ENCODE results near the gene ZFAND2B.

The ZFAND2B gene

DNA sequence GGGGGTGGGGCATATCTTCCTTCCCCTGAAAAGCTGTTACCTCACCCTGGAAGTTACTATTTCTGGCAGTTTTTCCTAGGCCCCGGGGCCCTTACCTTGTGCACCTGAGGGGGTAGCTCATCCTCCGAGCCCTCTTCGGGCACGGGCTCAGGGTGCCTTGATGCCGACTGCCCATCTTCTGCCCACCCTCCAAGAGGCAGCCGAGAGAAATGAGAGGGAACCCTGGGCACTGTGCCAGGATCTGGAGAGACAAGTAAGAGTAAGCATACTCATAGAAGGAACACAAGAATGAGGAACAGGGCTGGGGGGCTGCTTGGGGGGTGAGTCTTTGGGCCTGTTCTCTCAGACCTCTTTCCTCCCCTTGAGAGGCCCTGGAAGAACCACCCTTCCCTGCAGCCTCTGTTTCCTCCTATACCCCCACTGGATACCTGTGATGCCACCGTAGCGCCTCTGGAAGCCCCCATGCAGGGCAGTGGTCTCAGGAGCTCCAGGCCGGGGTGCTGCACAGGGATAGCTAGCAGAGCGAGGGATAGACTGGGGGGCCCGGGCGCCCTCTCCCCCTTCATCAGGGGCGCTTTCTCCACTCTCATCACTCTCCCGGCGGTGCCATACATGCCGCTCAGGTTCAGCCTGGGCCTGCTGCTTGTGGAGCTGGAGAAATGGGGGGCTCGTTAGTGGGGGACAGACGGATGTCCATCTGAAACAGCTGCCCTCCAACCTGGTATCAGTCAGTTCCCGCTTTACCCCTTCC, 14.2 kb downstream of the ZFAND2B start:
- no peak for DNase-seq (ENCODE audit: low spot score)

DNA sequence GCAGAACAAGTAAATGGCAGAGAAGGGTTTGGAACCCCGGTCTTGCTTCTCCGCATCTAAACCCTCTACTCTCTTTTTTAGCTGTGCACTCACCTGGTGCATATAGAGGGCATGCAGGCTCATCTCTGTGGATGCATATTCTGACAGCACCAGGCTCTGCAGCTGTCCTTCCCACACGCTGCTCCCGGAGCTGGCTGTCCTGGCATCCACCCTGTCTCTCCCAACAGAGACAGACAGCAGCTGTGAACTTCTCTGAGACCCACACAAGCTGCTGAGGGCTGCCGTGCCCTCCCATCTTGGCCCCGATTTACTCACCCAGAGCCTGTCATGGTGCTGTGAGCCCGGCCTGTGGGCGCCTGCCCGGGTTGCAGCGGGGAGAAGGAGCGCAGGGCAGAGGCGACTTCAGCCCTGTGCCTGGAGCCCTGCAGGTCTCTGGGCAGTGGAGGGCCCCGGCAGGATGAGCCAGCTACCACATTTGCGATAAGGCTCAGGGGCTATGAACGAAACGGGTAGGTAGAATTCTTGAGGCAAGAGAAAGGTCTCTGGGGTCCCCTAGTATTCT, 15.5 kb downstream of the ZFAND2B start:
- DNase-seq (ENCODE audit: low spot score): no peak

DNA sequence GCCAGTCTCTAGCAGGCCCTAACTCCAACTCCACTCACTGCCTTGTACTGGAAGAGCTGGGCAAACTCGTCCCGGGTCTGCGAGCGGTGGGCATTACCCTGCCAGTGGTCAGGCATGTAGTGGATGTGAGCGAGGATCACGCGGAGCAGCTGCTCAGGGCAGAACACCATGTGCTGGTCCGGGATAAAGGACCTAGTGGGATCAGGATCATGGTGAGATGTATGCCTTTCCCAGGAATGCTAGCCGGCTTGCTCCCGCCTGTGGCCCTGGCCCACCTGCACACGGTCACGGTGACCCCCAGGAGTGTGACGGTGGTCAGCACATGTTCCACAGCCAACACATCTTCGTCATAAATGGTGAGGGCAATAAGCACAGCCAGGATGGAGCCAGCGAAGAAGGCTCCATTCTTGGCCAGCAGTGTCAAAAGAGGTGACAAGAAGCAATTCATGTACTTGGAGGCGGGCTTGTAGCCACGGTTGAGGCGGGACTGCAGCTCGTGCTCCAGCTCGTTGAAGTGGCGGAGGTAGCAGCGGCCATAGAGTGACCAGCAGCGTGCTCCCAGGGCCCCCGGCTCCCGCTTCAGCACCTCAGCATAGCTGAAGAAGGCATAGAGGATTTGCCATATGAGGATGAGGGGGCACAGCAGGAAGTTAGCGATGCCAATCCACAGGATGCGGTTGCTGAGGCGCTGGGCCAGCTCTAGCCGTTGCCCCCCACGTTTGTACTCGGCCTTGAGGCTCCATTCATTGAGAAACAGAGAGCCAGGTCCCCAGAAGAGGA, 17.4 kb downstream of the ZFAND2B start:
- no peak for DNase-seq (ENCODE audit: low spot score)

DNA sequence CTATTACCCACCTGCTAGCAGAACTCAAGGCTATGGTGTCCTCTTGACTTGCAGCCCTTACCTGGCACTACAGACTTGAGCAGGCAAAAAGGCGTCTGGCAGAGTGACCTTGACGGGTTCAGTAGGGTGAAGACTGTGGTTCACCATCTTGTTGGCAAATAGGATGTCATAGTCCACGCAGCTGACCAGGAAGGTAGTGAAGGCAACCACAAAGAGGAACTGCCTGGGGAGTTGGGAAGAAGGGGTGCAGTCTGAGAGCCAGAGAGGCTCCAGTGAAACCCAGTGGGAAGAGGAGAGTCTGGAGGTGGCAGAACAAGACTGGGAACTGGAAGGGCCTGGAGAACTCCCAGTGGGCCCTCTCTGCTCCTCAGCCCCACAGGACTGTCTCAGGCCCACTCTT, 18.8 kb downstream of the ZFAND2B start:
- DNase-seq (ENCODE audit: low spot score): no peak

DNA sequence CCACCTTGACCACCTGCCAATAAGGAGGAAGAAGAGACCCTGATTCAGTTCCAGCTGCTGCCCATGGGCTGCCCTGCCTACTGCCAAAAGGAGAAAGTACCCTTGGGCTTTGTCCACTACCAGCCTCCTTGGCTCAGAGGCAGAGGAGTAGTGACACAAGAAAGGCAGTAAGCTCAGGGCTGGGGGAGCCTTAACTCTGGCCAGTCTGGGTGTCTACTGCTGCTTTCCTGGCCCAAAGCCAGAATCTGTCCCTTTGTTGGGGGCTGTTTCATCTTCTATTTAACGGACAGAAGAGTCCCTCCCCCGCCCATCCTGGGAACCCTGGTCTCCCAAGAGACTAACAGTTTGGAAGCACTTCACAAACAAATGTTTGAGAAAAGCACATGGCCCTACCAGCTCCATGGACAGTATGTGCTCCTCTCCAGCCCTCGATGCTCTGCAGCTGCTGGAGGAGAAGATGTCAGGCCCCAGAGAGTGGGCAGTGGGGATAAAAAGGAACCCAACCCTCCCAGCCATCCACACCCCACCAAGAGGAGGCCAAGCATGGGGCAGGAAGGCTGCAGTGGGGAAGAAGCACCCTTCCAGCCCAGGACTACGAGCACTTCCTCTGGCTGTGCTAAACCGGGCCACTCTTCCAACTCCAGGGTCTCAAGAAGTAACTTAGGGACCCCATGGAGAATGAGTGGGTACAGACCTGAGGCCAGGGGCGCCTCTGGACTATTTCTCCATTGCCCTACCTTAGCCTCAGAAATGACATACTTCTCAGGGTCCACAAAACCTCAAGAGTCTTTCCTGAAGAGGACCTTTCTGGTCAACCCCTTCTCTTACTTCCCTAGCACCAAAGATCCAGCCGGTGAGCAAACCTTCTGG, 21.7 kb downstream of the ZFAND2B start:
- DNase-seq (ENCODE audit: low spot score): no peak

DNA sequence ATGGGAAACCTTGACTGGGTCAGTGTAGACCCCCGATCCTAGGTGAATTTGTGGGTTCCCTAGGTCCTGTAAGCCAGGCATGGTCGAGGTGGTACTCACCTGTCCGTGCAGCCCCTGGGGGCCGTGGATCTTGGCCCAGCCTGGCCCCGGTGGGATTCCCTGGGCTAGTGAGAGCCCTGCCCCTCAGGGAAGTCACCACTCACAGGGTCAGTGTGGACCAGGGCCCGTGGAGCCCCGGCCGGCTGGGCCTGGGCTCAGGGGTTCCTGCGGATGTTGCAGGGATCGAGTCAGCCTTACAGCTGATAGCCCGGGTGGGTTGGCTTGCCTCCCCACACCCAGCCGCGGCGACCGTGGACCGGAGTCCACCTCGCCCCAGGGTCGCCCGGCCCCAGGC, 22.3 kb downstream of the ZFAND2B start:
- no peak for DNase-seq (ENCODE audit: low spot score)

DNA sequence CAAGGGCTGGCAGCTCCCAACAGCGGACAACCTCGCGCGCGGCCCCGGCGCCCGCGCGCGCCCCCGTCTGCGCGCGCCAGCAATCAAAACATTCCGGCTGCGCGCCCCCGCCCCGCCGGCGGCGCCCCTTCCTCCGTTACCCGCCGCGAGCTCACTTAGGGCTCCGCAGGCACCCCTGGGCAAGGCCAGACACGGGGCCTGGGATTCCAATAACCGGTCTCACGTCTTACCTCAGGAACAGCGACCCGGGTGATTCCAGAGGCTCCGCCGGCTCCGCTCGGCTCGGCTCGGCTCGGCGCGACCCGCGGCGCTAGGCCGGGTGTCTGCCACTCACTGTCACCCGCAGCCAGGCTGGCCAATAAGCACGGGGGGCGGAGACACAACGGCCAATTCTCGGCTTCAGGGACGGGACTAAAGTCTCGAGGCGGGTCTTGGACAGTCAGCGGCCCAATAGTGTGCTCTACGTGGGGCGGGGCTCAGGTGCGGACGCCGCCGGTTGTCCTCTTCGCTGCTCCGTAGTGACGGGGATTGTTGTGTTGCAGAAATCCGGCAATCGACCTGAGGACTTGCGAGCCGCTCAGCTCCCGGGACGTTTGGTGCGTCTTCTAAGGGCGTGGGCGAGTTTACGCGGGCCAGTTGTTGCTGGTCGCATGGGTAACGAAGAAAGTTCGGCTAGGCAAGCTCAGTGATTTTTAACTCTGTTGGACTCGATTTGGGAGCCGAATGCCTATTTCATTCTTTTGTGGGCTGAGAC, 22.9 kb downstream of the ZFAND2B start, which contains the start of the genes ANKZF1 and ATG9A:
Gene ANKZF1, plus strand, starts transcription at position 502 of the 754 bp plus-strand sequence. CDS start 452 bp downstream, outside the sequence.
Gene ATG9A, minus strand, starts transcription at position 332 of the 754 bp plus-strand sequence. CDS start 1,612 bp downstream, outside the sequence.
- DNase-seq (ENCODE audit: low spot score): peak; percentile 99

DNA sequence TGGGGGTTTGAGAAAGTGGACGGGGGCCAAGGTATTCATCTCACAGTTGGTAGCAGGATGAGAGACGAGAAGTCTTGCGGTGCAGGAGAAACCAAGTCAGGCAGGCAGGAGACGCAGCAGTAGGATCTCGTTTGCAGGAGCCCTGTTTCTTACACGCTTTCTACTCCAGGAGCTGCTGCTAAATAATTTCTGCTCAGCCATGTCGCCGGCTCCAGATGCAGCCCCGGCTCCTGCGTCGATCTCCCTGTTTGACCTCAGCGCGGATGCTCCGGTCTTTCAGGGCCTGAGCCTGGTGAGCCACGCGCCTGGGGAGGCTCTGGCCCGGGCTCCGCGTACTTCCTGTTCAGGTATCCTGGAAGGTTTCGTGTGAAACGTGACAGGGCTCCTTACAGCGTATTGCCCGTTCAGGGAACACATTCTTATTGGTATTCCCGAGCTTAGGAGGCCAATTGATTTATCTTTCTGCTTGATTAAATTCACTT, 23.5 kb downstream of the ZFAND2B start:
- no peak for DNase-seq (ENCODE audit: low spot score)

DNA sequence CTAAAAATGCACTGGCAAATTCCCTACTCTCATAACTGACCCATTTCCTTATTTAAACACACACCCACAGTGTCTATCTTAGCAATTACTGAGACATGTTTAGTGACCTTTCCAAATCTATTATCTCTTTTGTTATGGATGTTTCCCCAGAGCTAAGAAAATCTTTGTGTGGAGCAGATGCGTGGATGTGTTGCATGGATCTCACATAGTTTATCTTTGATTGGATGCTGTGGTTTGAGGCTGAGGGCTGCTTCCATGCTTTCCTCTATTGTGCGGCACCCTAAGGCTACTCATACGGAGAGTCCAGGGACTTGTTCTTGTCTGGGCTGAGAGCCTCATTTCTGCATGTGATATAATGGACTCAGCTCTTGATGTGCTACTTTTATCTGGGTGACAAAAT, 27.7 kb downstream of the ZFAND2B start:
- DNase-seq (ENCODE audit: low spot score): no peak

DNA sequence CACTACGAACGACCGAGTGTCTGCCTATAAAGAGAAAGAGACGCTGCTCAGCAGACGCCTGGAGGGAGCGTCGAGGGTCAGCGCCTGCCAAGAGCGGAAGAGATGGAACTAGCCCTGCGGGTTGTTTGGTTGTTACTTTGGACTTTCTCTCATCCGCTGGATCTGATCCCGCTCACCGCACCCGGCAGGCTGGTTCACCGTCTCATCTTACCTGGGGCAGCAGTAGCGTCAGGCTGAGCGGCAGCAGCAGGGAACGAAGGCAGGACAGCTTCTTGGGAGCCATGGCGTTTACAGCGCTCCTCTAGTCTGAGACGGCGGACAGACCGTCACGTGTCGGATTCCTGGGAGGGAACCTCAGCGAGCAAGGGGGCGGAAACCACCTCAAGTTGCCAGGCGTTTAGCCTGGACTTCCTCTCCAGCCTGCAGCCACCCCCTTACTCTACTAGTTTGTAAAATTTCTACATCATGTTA, 36.7 kb downstream of the ZFAND2B start:
- DNase-seq (ENCODE audit: low spot score): no peak

DNA sequence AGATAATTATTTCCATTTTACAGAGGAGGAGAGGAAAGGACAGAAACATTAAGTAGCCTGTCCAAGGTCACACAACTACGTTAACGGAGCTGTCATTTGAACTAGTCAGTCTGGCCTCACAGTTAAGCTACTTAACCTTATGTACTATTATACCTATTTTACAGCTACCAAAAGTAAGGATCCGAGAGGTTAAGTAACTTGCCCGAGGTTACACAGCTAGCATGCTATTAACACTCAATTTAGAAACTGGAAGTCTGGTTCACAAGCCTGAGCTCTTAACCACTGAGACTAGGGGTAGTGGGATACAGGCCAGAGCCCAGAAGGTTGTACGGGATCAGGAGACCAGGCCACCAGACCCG, 38.2 kb downstream of the ZFAND2B start:
- no peak for DNase-seq (ENCODE audit: low spot score)

DNA sequence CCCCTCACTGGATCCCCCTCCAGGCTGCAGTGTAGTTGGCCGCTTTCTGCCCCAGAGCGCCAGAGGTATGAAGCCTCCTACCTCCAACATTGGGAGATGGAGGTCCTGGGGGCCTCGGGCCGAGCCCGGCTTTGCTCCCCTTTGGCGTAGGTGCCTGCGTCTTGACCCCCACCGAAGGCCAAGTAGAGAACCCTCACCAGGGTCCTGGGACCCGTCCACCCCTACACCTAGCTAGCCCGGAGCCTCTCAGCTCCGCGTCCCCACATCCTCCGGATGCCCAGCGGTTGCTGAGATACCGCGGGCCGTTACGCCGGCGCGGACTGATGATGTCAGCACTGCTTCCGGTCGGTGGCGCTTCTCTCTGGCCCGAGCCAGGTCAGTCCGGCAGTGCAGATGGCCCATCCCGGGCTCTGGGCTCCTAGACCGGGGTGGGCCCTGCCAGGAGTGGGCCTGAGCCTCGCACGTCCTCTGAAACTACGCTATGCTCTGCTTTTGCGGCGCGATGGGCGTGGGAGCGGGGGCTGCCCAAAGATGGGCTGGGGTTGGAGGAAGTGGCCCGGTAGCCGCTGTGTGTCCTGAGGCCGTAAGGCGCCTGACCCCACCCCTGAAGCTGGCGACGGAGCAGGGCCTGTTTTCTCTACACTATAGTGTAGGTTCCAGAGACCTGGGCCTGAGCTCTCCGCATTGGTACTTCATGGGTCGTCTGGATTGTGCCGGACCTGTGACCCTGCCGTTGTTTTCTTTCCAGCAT, 38.7 kb downstream of the ZFAND2B start, which contains the start of the genes GLB1L and STK16:
Gene GLB1L, minus strand, starts transcription at position 297 of the 751 bp plus-strand sequence. CDS start 1,871 bp downstream, outside the sequence.
Gene STK16, plus strand, starts transcription at position 332 of the 751 bp plus-strand sequence. CDS start 521 bp downstream, outside the sequence.
- peak; percentile 91 for DNase-seq (ENCODE audit: low spot score)

DNA sequence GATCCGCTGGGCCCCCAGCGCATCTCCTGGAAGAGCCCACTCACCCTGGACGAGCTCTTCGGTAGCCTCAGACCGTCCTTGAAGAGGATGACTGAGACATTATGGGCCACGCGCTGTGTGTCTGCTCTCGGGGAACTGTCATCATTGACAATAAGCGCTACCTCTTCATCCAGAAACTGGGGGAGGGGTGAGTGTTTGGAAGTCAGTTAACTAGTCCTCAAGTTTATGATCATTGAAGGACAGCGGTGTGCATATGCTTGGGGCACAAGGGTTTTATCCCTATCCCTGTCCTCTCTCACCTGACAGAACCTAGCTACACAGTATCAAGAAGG, 39.3 kb downstream of the ZFAND2B start:
- DNase-seq (ENCODE audit: low spot score): no peak

DNA sequence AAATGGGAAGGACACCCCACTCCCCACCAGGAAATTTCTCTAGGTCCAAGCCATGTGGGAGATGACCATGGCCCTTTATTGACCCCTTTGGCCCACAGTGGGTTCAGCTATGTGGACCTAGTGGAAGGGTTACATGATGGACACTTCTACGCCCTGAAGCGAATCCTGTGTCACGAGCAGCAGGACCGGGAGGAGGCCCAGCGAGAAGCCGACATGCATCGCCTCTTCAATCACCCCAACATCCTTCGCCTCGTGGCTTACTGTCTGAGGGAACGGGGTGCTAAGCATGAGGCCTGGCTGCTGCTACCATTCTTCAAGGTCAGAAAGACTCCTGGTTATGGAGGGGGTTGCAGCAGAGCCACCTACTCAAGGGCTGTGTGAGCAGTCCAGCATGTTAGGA, 40.0 kb downstream of the ZFAND2B start:
- DNase-seq (ENCODE audit: low spot score): no peak

DNA sequence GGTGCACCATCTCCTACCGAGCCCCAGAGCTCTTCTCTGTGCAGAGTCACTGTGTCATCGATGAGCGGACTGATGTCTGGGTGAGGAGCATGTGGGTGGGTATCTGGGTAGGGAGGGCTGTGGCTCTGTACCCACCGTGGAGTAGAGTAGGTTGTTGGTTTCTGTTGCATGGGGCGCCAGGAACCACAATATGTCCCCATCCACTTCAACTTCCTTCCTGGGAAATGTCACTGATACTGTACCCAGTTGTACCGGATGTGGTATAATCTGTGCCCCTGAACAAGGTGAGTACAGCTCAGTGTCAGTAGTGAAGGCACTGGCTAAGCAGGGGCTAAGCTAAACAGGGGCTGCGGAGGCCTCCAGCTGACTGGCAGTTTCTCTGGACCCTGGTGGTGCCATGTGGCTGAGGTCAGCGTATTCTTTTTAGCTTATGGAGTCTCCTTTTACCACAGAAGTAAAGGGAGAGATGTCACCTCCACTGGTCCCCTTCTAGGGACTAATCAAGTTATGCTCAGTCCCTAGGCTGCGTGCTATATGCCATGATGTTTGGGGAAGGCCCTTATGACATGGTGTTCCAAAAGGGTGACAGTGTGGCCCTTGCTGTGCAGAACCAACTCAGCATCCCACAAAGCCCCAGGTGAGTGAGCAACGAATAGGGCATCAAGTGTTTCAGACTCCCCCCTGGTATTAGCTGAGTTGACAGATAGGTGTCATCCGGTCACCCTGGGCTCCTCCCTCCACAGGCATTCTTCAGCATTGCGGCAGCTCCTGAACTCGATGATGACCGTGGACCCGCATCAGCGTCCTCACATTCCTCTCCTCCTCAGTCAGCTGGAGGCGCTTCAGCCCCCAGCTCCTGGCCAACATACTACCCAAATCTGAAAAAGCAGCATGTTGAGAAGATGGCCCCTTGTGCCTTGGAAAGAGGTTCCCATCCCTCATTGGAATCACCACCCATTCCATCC, 41.4 kb downstream of the ZFAND2B start:
- DNase-seq (ENCODE audit: low spot score): no peak

DNA sequence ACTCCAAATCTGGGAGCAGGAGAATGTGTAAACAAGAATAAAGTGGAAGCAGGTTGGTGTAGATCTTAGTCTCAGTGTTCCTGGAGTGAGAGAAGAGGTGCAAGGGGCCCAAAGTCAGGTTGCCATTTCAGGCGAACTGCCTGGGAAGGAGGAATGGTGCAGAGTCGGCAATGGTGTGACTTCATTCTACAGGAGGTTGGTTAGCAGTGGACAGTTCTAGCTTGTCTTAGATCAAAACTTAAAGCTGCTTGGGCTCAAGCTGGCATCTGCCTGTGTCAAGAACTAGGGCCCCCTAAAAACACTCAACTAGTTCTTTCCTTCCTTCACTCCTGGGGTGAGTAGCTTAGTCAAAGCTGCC, 42.2 kb downstream of the ZFAND2B start:
- no peak for DNase-seq (ENCODE audit: low spot score)

DNA sequence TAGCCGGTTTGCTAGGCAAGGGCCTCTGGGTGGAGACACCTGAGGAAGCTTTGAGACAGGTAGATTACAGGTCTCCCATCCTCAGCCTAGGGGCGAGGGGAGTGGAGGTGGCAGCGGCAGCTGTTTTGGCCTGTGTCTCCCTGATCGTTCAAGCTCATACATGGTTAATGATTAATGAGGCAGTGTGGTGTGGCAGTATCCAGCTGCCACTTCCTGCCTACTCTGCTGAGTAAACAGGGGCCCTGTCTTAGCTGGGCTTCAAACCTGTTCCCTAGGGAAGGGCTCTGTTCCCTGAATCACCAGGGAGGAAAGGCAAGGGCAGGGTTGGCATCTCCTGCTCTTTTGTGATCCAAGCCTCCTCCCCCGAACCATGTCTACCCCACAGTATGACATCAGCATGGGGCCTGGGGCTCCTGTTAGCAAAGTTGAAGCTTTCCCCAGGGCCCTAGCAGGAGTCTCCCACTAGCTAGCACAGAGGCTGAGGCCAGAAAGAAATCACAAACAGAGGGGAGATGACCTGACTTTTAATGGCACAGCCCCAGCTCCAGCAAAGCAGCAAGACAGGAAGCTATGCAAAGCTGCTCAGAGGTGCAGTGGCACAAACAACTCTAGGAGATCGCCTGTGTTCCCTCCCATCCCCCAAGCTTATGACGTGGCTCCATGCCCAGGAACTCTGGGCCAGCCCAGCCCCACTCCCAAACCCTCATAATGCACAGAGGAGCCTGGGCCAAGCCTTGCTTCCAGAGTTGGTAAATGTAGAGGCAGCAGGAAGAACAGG, 42.8 kb downstream of the ZFAND2B start:
- DNase-seq (ENCODE audit: low spot score): peak; percentile 62
